Activated CD8-positive, alpha-beta memory T cell treated with anti-CD3 and anti-CD28 coated beads, Interleukin-2, amount 50 U/mL, for 1 hour (primary cell): ENCODE results near the gene SFXN5.

ENCODE experiments used
- DNase-seq: peaks from one replicate; pipeline ENCODE4 v3.0.0-alpha.2; 2020; ENCODE audit errors: extremely low read depth

The SFXN5 gene

DNA sequence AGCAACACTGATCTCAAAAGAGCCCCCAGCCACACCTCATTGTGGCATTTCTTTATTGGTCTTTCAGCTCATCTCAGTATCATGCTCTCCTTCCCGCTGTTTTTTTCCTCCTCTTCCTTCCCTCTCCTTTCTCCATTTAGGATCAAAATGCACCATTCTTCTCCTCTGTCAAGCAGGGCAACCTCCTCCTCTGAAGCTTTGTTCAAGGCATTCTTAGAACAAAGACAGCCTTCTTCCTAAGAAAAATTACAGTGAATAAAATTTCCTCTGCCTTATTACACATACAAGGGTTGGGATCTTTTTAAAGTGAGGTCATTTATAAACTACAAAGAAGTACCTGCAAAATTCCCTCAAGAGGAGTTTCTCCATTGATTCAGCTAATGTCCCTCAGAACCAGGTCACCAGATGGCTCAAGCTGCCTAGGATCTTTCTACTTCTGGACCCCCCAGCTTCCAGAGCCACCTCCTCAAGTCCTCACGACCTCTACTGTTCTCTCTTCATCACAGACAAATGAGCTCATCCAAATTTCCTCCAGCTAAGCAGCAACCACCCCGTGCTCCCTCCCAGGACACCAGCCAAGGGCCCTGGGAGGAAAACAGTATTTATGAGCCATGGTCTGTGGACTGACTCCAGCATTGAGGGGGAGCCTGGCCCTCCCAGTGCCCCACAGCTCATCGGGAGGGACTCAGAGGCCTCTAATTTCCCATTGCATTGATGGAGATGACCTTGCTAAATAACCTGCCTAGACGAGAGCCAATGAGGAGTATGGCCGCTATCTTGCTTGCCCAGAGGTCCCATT lies 18.0 kb downstream of the SFXN5 start:
- DNase-seq: no peak

DNA sequence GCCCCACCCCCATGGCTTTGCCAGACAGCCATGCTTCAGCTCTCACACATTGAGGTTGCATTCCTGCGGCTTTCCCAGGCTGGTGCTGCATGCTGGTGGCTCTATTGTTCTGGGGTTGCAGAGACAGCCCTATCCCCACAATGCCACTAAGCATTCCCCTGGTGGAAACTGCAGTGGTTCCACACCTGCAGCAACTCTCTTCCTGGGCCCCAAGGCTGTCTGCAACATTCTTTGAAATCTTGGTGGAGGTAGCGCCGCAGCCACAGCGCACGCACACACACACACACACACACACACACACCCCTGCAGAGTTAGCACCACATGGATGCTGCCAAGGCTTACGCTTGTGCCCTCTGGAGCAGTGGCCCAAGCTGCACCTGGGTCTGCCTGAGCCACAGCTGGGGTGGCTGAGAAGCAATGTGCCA lies 21.4 kb downstream of the SFXN5 start:
- DNase-seq: no peak

DNA sequence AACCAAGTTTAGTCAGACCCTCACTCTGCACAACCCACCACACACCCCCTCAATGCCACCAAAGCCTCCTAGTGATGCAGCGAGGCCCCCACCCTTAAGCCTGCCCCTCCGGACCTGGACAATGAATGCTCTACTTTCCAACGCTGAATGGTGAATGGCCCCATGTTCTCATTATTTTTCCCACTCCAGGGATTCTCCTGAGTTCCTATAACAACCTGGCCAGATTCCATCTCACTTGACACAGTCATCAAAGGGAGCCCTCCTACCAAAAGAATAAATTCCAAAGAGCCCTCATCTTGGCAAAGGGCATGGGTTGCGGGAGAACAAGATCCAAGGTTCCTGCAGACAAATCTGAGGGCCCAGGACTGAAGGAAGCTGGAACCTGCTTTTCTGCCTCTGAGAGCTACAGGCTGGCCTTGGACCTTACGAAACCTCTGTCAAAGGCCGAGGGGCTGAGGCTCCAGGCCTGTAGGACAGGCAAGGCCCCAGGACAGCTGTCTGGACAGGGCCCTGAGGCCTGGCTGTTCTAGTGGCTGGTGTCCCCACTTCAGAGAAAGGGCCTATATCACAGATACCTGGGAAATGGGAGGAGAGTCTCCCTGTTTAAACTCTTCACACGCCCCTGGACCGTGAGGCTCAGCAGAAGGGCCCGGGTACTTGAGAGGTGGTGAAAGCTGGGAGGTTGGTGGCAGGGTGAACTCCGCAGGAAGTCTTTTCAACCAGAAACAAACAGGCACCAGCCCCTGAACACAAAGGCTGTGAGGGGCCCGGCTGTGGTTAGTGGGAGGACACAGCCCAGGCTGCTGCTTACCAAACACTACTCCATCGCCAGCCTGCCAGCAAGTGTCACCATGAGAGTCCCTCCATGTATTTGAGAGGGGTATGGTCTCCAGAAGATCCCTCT lies 27.3 kb downstream of the SFXN5 start:
- DNase-seq: no peak

DNA sequence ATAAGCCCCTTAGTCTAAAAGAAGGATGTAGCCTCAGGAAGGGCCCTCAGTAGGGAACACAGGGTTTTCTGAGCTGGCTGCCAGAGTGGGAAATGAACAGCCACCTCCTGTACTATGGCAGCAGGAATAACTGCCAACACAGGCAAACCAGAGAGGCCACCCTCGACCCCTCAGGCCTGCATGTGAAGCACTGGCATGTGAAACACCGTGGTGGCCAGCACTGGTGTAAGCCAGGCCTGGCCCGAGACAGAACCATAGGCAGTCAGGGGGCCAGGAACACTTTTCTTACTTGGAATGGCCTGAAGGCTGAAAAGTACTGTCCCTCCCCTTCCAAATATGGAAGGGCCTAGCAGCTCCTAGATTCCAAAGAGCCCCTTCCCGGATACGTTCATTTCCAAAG lies 28.2 kb downstream of the SFXN5 start:
- DNase-seq: no peak

DNA sequence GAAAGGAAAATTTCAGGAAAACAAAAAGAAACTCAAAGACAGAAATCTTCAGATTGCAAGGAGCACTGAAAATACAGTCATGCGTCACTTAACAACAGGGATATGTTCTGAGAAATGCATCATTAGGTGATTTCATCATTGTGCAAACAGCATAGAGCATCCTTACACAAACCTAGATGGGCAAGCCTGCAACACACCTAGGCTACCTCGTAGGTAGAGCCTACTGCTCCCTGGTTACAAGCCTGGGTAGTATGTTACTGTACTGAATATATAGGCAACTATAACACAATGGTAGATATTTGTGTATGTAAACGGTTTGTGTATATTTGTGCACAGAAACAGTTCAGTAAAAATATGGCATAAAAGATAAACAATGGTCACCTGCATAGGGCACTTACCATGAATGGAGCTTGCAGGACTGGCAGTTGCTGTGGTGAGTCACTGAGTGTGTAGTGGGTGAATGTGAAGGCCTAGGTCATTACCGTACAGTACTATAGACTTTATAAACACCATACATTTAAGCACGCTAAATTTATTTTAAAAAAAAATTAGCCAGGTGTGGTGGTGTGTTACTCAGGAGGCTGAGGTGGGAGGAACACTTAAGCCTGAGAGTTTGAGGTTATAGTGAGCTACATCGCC lies 33.4 kb downstream of the SFXN5 start:
- DNase-seq: no peak

DNA sequence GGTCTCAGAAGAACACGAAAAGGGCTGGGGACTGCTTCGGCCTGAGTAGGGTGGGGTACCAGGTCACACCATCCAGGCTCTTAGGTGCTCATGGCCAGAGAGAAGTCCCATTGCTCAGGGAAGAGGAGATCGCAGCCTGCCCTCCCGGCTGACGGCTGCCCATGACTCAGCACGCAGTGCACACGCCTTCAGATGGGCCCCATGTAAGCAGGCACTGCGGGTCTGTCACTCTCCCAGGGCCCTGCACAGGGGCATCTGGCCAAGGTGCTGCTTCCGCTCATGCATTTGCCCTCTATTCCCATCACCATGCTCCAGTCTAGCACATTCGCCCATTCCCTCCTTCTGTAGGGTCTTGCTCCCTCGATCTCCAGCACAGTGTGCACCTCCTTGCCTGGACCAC lies 34.7 kb downstream of the SFXN5 start:
- DNase-seq: no peak

DNA sequence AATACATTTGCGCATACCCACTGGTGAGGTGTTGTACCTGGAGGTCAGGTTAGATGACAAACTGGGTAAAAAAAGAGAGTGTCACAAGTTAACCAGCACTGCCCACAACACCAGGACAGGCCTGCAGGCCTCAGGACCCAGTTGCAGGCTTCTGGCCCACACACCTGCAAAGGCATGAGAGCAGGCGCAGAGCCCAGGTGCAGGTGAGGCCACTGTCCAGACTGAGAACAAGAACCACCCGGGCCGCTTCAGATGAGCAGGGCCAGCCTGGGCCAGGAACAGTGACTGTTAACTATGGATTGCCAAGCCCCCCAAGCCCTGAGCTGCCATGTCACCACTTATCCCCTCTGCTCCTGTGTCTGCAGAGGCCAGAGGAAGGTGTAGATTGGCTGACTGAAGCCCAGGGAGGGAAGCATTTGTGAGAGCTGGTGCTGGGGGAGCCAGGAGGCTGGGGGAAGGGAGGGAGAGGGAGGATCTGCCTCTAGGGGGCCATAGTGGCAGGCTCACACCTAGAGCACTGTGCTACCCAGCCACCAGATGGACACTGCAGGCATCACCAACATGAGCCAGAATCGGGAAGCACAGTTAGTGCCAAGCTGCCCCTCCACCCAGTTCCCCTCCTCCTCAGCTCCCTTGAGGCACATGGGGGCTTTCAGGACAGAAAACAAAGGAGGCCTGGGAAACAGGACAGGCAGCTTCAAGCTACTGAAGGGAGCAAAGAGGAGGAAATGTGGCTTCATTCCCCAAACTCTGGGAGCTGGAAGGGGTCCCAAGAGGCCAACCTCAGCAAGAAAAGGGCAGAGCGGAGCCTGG lies 35.4 kb downstream of the SFXN5 start:
- no peak for DNase-seq

DNA sequence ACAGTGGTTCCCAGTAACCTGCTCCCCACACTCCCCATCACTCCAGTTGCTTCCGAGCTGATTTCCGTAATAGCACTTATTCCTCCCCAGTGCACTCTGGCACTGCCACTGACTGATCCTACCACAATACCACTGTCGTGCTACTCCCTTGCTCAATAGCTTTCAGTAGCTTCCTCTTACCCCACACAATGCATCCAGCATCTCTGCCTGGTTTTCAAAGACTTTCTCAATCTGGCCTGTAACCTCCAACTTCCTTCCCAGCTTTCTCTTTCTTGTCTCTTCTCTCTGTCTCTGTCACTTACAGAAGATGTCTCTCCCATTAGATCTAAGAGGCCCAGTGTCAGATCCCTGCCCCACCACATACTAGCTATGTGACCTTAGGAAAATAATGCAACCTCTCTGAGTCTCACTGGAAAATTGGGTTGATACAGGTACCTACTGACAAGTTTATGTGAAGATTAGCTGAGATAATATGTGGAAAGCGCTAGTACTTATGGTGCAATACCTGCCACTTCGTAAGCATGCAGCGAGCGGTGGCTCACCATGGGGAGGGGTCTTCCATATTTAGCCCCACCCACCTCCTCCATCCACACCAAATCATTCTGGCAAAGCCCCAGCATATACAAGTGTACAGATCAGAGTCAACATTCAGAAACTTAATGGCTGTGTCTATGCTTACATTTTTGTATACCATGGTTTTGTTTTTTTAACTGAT lies 36.7 kb downstream of the SFXN5 start:
- DNase-seq: no peak

DNA sequence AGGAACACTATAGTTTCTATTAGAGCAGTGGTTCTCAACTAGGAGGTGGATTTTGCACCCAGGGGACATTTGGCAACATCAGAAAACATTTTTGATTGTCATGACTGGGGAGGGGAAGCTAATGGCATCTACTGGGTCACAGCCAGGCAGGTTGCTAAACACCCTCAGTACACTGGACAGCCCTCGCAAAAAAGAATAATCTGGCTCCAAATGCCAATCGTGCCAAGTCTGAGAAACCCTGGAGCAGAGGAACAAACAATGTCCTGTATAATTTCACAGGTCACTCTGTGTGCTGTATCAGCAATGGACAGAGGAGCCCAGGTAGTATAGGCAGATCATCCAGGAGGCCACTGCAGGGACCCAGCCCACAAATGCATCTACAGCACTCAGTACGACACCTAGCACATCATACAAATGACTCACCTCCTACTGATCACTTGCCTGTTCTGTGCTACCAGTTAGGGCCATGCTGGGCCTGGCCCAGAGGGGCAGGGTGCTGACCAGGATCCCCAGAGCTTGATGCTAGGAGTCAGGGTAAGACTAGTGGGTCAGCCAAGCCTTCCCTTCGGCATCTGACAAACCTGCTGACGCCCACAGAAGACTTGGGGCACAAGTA lies 37.6 kb downstream of the SFXN5 start:
- DNase-seq: no peak

DNA sequence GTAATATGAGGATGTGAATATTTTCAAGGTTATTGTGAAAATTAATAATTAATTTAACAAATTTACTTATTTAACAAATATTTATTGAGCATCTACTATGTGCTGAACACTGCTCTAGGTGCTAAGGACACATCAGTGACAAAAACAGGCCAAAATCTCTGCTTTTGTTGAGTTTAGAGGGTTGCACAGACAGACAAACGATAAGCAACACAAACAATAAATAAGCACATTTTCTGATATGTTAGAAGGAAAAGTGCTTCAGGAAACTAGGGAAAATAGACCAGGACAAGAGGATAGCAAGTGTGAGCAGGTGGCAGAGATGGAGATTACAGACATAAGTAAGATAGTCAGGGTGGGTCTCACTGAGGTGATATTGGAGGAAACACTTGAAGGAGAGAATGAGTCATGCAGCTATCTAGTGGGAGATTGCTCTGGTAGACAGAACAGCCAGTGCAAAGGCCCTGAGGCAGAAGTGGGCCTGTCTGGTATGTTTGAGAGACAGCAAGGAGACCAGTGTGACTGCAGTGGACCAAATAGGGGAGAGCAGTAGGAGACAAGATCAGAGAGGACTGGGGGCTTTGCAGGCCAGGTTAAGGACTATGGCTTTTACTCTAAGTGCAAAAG lies 38.3 kb downstream of the SFXN5 start:
- no peak for DNase-seq

DNA sequence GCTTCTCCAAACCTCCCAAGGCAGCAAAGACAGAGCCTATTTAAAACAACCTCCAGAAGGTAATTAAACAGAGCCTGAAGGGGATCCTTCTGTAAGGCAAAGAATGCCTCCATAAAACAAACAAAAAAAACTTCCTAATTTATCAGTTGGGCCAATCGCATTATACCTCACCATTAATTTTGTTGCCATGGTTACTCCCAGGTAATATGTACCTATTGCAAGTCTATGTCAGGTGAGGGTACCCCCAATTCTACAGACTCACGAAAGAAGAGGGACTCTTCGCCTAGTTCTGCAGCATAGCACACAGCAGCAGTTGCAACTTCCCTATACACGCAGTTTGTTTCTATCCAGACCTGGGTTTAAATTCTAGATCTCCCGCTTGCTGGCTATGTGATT lies 38.8 kb downstream of the SFXN5 start:
- DNase-seq: no peak

DNA sequence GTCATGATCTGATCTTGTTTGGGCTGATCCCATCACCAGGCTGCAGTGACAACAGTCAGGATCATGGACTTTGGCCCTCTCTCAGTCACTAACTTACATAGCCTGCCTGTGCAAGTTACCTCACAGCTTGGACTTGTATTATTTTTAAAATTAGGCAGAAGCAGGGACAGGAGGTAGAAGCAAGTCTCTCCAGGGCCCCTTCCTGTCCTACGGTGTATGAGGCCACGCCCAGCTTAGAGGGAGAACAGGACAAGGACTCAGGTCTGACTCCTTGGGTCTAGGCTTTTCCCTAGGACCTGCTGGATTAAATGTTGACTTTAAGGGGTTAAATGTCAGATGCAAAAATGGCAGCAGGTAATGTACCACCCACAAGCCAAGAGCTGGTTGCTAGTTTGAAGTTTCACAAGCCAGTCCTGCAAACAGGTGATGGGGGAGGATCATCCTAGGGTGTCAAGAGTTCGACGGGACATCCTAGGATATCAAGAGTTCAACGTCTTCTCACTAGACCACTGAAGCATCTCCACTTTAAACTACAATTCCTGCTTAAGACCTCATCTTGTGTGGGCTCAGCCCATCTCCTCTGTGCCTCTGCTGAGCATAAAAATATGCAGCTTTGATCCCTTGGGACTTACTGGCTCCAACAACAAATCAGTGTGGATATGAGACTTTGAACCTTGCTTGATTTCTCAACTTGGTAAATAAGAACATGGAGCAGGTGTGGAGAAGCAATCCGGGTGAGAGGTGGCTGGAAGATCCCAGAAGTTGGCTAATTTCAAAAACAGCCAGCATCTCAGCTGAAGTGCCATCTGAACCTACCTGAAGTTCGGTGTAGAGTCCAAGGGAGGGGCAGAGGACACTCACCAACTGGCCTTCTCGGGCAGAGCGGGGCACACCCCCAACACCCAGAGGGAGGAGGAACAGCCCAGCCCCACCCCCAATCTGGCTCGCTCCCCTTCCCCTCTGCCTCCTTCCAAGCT lies 39.5 kb downstream of the SFXN5 start:
- no peak for DNase-seq

DNA sequence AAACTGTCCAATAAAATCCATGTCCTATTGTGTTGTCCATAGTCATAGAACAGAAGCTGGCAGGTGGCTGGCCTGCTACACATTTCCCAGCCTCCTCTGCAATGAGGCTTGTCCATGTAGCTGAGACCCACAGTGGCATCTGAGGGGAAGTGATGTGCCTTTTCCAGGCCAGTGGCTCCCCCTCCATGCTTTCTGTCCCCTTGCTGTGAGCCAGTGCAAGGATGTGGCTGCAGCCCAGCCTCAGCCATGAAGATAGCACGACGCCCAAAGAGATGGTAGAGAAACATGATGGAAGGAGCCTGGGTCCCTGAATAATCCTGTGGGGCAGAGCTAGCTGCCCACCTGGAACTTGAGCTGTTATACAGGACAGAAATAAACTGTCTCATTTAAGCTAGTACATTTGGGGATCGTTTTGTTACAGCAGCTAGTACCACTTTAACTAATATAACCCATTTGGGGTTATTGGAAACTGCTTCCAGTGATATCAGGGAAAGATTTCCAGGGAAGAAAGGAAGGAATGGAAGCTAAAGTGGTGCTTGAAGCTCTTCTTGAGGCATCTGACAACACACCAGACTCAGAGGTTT lies 40.3 kb downstream of the SFXN5 start:
- DNase-seq: no peak

DNA sequence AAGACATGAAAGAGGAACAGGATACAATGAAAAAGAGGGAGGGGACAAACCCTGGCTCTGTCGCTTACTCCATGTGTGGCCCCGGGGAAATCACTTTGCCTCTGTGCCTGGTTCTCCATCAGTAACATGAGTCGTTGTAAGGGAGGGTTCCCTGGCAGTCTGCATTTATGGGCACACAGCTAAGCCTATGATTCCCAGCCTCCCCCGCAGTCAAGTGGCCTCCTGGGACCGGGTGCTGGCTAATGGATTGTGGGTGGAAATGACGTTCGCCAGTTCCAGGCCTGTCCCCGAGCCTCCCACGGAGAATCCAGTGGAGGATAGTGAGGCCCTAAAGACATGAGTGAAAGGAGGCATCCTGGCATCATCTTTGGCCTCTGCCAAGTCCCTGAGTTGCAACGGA lies 42.7 kb downstream of the SFXN5 start:
- DNase-seq: no peak

DNA sequence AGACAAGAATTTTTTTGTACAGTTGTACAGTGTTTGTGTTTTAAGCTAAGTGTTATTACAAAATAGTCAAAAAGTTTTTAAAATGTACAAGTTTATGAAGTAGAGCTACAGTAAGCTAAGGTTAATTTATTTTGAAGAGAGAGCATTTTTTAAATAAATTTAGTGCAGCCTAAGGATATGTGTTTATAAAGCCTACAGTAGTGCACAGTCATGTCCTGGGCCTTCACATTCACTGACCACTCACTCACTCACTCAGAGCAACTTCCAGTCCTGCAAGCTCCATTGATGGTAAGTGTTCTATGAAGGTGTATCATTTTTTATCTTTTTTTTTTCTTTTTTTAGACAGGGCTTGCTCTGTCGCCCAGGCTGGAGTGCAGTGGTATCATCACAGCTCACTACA lies 44.2 kb downstream of the SFXN5 start:
- DNase-seq: no peak

DNA sequence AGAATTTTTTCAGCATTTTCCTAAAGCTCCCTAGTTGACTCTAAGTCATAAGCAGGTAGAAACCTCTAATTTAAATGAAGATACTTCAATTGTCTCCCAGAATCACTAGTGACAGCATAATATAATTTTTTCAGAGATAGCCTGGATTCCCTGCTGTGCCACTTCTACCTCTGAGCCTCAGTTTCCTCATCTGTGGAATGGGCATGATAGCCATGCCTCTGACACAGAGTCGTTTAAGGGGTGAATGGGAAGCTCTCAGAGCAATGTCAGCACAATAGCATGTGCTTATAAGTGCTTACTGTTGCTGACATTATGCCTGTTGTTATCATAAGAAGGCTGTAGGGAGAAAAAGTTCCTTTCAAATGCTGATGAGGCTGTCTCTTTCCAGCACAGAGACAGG lies 48.0 kb downstream of the SFXN5 start:
- DNase-seq: no peak

DNA sequence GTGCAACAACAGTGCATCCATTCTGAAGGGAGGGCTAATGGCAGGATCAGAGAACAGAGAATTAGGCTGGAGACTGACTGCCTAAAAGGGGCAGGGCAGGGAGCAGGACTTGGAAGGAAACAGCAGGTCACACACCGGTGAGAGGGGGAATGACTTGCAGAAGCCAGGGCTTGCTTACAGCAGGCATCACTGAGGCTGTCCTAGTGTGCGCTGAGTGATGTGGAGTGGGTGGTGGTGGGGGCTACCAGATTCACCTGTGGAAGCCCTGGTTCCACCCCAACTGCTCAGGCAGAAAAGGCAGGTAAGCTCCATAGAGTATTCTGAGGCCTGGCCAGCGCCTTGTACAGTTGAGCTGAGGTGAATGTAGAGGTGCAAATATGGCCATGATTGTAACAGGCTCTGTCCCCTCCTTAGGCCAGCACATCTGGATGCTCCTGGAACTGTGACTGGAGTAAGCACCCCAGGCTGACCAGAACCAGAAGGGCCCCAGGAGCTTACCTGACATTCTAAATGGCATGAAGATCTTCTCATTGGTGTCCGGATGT lies 49.4 kb downstream of the SFXN5 start:
- DNase-seq: no peak

DNA sequence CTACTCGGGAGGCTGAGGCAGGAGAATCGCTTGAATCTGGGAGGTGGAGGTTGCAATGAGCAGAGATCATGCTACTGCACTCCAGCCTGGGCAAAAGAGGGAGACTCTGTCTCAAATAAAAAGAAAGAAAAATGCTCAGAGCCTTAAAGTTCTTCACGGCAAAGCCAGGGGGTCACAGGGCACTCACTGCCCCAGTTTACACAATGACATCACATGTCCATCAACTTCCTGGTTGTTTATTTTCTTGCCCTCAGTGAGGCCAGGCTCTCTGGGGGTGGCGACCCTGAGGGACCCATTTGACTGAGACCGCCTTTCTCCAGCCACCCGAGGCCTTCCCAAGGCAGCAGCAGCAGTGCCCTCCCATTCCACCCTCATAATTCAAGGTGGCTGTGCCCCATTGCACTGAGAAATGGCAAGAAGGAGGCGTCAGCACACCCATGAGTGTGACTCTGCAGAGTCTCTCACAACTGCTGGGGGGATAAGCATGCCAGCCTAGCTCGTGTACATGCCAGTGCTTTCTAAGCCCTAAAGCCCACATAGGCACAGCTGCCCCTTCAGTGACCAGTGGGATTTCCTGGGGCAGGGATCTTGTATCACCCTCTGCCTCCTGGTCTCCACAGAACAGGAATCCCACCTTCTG lies 50.0 kb downstream of the SFXN5 start:
- no peak for DNase-seq
